D341Med (cell line): ENCODE data around the gene TBC1D24.

Experiments used
- DNase-seq: peaks from one replicate; pipeline ENCODE4 v3.0.0; 2012; ENCODE audit warnings: low spot score

The TBC1D24 gene

GRCh38 chr16:2517954-2518605 is 43.2 kb downstream of the TBC1D24 start:
- DNase-seq: no peak

GRCh38 chr16:2518823-2519710 is 44.1 kb downstream of the TBC1D24 start:
- peak; percentile 15 for DNase-seq

- no peak for DNase-seq
Observed at GRCh38 chr16:2519711-2520080, 44.8 kb downstream of the TBC1D24 start.

GRCh38 chr16:2520097-2520783 is 45.3 kb downstream of the TBC1D24 start, which contains the start of gene AMDHD2:
Gene AMDHD2, plus strand, starts transcription at chr16:2520371. Its CDS starts 88 bp downstream, at chr16:2520459.
- peak; percentile 95 for DNase-seq

- DNase-seq: peak; percentile 57
Observed at GRCh38 chr16:2520784-2521531, 46.0 kb downstream of the TBC1D24 start.

GRCh38 chr16:2523801-2524231 is 48.9 kb downstream of the TBC1D24 start:
- DNase-seq: peak; percentile 5

- DNase-seq: peak; percentile 7
Observed at GRCh38 chr16:2524339-2524938, 49.5 kb downstream of the TBC1D24 start.

- DNase-seq: peak; percentile 7
Observed at GRCh38 chr16:2526135-2526534, 51.2 kb downstream of the TBC1D24 start.

- DNase-seq: peak; percentile 8
Observed at GRCh38 chr16:2527071-2527783, 52.3 kb downstream of the TBC1D24 start.

- DNase-seq: peak; percentile 5
Observed at GRCh38 chr16:2527784-2528100, 52.8 kb downstream of the TBC1D24 start.

GRCh38 chr16:2528161-2529060 is 53.5 kb downstream of the TBC1D24 start:
- DNase-seq: peak; percentile 17

GRCh38 chr16:2529061-2529931 is 54.4 kb downstream of the TBC1D24 start:
- DNase-seq: peak; percentile 67

- peak; percentile 9 for DNase-seq
Observed at GRCh38 chr16:2529961-2530628, 55.2 kb downstream of the TBC1D24 start.

GRCh38 chr16:2530629-2531318 is 55.8 kb downstream of the TBC1D24 start:
- DNase-seq: peak; percentile 33

- no peak for DNase-seq
Observed at GRCh38 chr16:2531371-2531695, 56.4 kb downstream of the TBC1D24 start, which contains the start of gene CEMP1. Gene CEMP1, minus strand, starts transcription at chr16:2531408. Its CDS starts 335 bp downstream, at chr16:2531073.

- peak; percentile 95 for DNase-seq
Observed at GRCh38 chr16:2531696-2532493, 57.0 kb downstream of the TBC1D24 start.
